GM12872 (cell line): ENCODE data around the gene SPACA4.

Experiments
- TF ChIP-seq, protein P1 (sequence below): IDR thresholded peaks from 3 replicates; pipeline ENCODE4 v1.5.1; 2011; ENCODE audit warnings: low read depth, mild to moderate bottlenecking, low read length, moderate library complexity; ENCODE audit not compliant: insufficient read depth

Gene SPACA4

DNA sequence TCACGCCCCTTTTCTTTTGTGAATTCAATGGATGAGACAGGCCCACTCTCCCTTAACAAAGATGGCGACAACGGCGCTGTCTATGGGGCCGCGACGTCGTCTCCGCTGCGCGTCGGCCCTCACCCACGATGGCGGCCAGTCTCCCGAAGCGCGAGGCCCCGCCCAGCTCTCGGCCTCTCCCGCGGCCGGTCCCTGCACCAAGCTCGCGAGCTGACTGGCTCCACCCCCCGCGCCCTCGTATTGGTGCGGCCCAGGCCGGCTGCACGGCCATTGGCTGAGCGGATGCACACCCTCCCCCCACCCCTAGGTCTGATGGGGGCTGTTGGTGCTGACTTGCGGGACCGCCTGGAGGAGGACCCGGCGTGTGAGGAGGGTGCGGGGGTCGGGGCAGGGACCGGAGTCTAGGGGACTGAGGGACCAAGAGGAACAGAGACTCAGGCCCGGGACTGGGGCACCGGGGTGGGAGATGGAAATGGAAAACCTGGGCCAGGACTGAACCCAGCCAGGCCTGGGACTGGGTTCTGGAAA, 17.6 kb downstream of the SPACA4 start:
- TF ChIP-seq, protein P1, sequence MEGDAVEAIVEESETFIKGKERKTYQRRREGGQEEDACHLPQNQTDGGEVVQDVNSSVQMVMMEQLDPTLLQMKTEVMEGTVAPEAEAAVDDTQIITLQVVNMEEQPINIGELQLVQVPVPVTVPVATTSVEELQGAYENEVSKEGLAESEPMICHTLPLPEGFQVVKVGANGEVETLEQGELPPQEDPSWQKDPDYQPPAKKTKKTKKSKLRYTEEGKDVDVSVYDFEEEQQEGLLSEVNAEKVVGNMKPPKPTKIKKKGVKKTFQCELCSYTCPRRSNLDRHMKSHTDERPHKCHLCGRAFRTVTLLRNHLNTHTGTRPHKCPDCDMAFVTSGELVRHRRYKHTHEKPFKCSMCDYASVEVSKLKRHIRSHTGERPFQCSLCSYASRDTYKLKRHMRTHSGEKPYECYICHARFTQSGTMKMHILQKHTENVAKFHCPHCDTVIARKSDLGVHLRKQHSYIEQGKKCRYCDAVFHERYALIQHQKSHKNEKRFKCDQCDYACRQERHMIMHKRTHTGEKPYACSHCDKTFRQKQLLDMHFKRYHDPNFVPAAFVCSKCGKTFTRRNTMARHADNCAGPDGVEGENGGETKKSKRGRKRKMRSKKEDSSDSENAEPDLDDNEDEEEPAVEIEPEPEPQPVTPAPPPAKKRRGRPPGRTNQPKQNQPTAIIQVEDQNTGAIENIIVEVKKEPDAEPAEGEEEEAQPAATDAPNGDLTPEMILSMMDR, result no peak

DNA sequence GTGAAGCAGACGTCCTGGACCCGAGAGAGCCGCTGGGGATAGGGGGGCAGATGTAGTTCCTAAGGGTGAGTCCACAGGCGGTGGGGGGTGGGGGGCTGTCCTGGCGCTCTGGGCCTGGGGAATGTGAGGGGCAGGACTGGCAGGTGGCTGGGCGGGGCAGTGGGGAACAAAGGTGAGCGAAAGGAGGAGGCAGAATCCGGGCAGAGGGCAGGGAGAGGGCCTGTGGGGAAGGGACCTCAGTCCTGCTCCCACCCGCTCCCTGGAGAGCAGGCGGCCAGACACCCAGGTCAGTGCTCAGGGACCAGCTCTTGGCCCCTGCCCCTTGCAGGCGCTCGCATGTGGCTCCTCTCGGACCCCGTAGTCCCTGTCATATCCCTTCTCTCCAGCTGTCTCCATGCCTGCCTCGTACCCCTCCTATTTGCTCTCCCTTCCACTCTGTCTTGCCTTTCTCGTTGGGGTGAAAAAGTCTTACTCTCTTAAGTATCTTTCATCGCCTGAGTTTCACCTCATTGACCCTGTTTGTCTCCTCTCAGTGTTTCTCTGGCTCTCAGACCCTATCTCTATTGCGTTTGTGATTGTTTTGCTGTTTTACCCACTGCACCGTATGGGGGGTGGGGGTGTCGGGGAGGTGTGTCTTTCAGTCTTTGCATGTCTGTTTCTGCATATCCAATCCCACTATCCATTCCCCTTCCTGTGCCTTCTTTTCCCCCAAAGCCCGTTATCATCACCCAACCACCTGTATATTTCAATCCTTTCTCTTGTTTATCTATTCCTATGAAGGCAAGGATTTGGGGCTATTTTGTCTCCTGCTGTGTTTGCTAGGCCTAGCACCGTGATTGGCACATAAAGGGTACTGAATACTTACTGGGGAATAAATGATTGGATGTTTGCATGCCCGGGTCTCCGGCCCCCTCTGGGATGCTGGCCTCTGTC, 18.5 kb downstream of the SPACA4 start:
- TF ChIP-seq, protein P1, result no peak

DNA sequence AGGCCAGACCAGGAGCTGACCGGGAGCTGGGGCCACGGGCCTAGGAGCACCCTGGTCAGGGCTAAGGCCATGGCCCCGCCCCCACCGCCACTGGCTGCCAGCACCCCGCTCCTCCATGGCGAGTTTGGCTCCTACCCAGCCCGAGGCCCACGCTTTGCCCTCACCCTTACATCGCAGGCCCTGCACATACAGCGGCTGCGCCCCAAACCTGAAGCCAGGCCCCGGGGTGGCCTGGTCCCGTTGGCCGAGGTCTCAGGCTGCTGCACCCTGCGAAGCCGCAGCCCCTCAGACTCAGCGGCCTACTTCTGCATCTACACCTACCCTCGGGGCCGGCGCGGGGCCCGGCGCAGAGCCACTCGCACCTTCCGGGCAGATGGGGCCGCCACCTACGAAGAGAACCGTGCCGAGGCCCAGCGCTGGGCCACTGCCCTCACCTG, 19.4 kb downstream of the SPACA4 start:
- TF ChIP-seq, protein P1, result no peak

- TF ChIP-seq, protein P1, result no peak
Measured at GRCh38 chr19:48627201-48627864, 20.8 kb downstream of the SPACA4 start.

- TF ChIP-seq, protein P1, result no peak
Measured at GRCh38 chr19:48627865-48628314, 21.3 kb downstream of the SPACA4 start.

- TF ChIP-seq, protein P1, result no peak
Measured at GRCh38 chr19:48628486-48629296, 22.1 kb downstream of the SPACA4 start.

GRCh38 chr19:48629297-48629598, 22.7 kb downstream of the SPACA4 start:
- TF ChIP-seq, protein P1, result no peak
